HG02943 (cell line): ENCODE data around the gene APOBEC3H.

Experiments
- ATAC-seq: cut with Tn5 transposase; IDR thresholded peaks from one replicate; pipeline ENCODE4 v1.9.1; 2021; ENCODE audit warnings: mild to moderate bottlenecking, low read depth, moderate library complexity; ENCODE audit not compliant: unreplicated experiment

The APOBEC3H gene

GRCh38 chr22:39132871-39133524, 36.0 kb downstream of the APOBEC3H start:
- no peak for ATAC-seq

- no peak for ATAC-seq
Observed at GRCh38 chr22:39133871-39134270, 36.8 kb downstream of the APOBEC3H start.

DNA sequence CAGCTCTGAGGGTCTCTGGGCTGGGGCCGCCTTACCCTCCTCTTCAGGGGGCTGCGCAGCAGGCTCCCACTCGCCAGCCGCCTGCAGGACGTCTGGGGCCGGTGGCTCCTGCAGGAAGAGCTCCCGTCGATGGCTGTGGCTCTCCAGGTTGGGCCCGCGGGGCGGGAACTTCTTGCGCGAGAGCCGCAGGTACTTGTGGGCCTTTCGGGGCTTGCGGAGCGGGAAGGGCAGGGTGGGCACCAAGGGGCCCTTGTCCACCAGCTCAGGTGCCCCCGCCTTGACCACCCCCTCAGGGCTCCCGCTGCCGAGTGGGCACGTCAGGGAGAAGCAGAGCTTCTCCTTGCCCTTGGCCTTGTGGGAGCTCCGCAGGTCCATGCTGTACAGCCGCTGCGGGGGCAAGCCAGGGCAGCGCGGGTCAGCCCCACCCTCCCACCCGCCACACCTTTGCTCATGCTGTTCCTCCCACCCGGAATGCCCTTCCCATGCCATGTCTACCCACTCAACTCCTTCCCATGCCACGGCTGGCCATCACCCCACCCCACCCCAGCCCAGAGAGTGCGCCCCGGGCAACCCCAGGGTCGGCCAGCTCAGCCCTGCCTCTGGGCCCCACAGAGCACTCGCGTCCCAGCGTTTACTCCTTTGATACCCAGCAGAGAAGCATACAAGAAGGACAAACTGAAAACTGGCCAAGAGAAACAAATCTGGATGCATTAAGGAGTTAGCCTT, 37.5 kb downstream of the APOBEC3H start:
- ATAC-seq: no peak

GRCh38 chr22:39135092-39135896, 38.2 kb downstream of the APOBEC3H start:
- no peak for ATAC-seq

DNA sequence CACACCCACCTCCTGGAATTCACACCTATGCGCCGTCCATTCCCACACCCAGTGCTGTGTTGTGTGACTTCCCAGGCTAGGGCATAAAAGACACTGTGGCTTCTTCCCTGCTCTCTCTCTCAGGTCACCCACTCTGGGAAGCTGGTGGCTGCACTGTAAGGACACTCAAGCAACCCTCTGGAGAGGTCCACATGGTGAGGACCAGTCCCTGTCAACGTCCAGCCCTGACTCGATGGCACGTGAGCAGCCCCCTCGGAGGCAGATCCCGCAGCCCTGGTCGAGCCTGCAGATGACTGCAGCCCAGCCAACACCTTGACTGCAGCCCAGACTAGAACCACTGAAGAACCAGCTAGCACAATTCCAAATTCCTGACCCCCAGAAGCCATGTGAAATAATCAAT, 39.3 kb downstream of the APOBEC3H start:
- no peak for ATAC-seq

DNA sequence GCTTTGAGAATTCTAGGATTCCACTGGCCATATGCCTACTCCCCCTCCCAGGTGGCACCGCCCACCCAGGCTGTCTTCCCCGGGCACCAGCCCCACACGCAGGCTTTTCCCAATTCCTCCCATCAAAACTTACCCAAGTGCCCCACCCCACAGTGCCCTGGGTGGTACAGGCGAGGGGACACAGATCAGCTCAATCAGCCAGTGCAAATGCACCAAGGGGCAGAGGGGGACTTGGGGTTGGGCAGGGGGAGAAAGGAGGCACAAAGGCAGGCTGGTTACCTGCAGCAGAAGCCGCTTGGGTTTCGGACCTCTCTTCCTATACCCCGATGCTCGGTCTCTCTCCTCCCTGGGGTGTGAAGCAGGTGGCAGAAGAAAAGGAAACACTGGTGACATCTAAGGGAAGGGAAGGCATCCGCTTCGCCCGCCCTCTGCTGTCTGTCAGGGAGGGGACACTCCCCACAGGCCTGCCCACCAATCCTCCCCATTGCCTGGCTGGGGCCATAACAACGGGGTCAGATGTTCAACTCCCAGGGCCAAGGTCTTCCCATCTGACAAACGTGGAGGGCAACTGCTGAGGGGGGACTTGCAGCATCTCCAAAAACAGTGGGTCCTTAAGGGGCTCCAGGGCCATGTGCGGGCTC, 41.4 kb downstream of the APOBEC3H start:
- no peak for ATAC-seq

GRCh38 chr22:39139933-39140332, 42.9 kb downstream of the APOBEC3H start:
- no peak for ATAC-seq

DNA sequence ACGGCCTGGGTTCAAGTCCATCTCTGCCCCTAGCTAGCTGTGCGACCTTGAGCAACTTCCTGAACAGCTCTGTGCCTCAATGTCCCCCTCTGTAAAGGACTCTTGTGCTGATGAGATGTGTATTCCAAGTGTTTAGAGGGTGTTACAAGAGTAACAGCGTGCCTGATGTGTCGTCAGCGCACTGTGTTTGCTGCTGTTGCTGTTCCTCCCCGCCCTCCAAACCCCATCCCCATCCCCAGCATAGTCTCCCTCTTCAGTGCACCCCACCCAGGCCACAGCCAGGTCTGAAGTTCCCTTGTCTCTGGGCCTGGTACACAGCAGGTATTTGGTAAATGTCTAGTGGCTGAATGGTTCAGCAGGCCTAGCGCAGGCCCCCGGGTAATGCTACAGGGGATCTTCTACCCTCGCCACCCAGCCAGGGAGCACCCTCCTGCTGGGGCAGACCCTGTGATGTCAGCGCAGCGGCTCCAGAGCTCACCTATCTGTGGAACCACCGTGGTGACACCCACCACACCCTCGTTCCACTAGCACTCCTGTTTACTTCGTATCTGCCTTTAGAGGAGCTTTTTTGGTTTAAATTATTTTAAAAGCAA, 45.1 kb downstream of the APOBEC3H start:
- ATAC-seq: no peak

DNA sequence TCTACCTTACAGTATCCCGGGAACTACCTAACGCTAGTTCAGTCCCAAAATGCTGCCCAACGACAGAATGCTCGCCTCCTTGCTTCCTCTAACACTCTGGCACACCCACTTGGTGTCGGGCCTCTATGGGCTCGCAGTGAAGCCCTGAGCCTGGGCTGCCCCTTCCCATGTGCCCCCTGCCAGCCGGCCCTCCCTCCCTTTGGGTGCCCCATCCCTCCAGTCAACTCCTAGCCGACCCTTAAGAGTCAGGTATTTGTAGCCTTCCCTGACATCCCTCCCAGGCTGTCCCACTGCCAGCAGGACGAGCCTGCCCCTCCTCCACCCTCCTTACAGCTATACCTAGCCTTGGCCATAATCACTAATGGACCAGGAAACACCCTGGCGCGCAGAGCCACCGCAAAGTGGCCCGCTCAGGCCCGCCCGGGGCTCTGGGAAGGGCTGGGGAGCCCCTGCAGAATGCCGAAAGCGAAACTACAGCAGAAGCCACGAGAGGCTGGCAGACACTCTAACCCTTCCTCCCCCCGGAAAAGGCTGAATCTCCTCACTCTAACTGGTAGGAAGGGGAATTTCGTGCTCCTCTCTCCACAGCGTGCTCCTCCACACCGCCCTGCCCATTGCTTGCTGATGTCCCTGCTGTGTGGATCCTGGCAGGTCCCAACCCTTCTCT, 47.2 kb downstream of the APOBEC3H start:
- no peak for ATAC-seq

GRCh38 chr22:39146256-39147101, 49.4 kb downstream of the APOBEC3H start:
- ATAC-seq: no peak

DNA sequence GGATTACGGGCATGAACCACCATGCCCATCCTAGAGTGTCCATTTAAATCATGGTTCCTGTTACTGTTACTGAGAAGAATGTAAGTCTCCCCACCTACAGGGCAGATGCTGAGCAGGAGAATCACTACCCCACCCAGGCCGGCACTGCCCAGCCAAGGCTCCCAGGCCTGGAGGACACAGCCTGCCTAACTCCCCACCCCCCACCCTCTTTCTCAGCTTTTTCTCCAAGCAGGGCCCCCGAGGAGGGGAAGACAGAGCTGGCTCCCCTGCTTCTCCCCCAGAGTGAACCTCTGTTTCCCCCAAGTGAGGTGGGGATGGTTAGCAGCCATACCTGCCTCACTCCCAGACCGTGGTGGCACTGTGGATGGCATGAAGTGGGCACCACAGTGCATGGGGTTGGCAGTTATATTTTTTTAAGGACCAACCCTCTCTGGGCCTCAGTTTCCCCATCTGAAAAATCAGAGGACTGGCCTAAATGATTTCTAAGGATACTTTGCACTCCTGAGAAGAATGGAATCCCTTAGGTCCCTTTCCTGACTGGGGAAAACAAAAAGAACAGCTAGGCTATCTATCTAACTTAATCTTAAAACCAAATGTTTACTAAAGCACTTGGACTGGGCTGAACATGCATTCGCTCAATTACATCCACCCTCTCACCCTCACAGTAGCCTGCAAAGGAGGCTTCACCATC, 50.4 kb downstream of the APOBEC3H start:
- no peak for ATAC-seq

- no peak for ATAC-seq
Observed at GRCh38 chr22:39148026-39148726, 51.1 kb downstream of the APOBEC3H start.

- no peak for ATAC-seq
Observed at GRCh38 chr22:39148727-39149535, 51.9 kb downstream of the APOBEC3H start.

DNA sequence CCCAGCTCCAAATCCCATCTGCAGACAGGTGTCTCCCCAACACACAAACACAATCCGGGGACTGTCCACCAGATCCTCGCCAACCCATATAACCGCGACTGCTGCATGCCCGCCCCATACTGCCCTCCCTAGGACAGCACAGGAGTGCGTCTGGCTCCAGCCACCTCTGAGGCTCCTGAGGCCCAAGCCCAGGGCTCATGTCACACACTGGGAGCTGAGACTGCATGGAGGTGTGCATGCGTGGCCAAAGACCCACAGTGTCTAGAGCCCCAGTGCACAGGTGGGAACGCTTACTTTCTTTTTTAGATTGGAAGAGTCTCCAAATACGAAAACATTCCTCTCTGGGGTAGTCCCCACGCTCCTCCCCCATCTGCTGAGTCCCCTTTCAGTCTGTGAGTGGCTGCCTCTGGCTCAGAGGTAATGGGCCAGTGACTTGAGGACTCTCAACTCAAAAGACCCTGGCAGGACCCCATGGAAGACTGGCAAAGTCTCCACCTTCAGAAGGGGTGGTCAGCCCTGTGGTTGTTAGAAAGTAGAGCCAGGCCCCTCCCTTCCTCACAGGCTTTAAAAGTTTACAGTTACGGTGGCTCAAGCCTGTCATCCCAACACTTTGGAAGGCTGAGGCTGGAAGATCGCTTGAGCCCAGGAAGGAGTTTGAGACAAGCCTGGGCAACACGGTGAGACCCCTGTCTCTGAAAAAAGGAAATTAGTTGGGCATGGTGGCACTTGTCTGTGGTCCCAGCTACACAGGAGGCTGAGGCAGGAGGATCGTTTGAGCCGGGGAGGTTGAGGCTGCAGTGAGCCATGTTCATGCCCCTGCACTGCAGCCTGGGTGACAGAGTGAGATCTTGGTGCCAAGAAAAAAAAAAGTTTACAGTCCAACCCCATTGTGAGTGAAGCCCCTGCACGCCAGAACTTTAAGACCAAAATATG, 53.1 kb downstream of the APOBEC3H start:
- ATAC-seq: no peak

DNA sequence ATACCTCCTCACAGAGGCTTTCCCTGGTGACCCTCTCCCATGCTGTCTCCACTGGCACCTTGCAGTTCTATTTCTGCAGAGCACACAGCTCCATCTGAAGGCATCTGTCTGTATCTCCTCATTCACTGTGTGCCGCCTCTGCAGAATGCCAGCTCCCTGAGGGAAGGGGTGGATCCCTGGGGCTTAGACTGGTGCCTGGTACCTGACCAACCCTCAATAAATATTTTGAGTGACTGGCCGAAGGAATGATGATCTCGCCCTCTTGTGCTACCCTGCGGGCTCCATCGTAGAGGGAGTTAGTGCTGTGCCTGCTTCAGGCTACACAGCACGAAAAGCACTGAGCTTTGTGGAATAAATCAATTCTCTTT, 53.8 kb downstream of the APOBEC3H start:
- no peak for ATAC-seq

GRCh38 chr22:39151329-39151975, 54.4 kb downstream of the APOBEC3H start:
- ATAC-seq: no peak
